Ovary (tissue), 9 donors: ENCODE measurements around the gene KIF26A. TPM values are rescaled to one million over a fixed set of nuclear protein-coding genes. Genes with fewer than 3 reads are reported as not detected.
A peak's percentile ranks its signal among the peaks of the same experiment; 100 is the strongest.
"Not testable (repeated sequence)": the region's sequence is repeated elsewhere in the genome, so short reads cannot be mapped to it uniquely, and the experiment has no call there.

ENCODE experiments used
- DNase-seq, 5 donors: peaks; one replicate each; pipeline ENCODE4 v3.0.0-alpha.2; 2019 to 2020
- H3K27ac ChIP-seq, 2 donors: fragments of 200-600 bp; one replicate each; pipeline versions ENCODE4 v1.5.1 to v1.8.0; 2019 to 2022
- H3K27me3 ChIP-seq: fragments of 200-600 bp; one replicate; pipeline ENCODE4 v1.8.0; 2022
- H3K36me3 ChIP-seq: fragments of 200-600 bp; sonication (generic); one replicate; pipeline ENCODE4 v1.5.1; 2019
- H3K4me1 ChIP-seq: one replicate; pipeline ENCODE4 v1.8.1; 2013; ENCODE audit warnings: mild to moderate bottlenecking, moderate library complexity; ENCODE audit not compliant: insufficient read depth
- H3K4me3 ChIP-seq: fragments of 200-600 bp; sonication (generic); one replicate; pipeline ENCODE4 v1.5.1; 2017
- H3K9me3 ChIP-seq, 2 donors: fragments of 200-600 bp in 1 of 2; sonication (generic) in 1 of 2; one replicate each; pipeline versions ENCODE4 v1.5.1 to v1.8.1; 2013 to 2019; ENCODE audit warnings: mild to moderate bottlenecking in 1 of 2, moderate library complexity in 1 of 2
- EP300 ChIP-seq: sonication (generic); formaldehyde crosslinking; IDR thresholded peaks from one replicate; pipeline ENCODE4 v1.6.1; 2017; ENCODE audit warnings: antibody characterized with exemption
- POLR2A ChIP-seq: fragments of 450-650 bp; IDR thresholded peaks from one replicate; pipeline ENCODE4 v1.6.1; 2017; ENCODE audit warnings: antibody characterized with exemption, mild to moderate bottlenecking, moderate library complexity
- WGBS, 3 donors: extraction: QIAGEN DNeasy Blood & Tissue Kit in 1 of 3; methylation state at CpG; one replicate each; pipeline versions ENCODE4 v1.1.5 to v1.1.7; 2013 to 2017; 5-methylcytosine and 5-hydroxymethylcytosine counted together
- intact Hi-C, 4 donors: fragments of 100-400 bp; cut with DNase I; formaldehyde crosslinking; loops; one replicate each; pipeline versions ENCODE4 v1.11.0 to v1.15.1; 2022 to 2023
- polyA plus RNA-seq, 2 donors: library from polyadenylated mRNA; stranded (reverse); fragments of 200-250 nt in 1 of 2; fragments of 350-450 nt in 1 of 2; fragmentation: Illumina TruSeq in 1 of 2; extraction: RNeasy Lipid Tissue Mini Kit (QIAGEN cat#74804) in 1 of 2; gene quantifications; one replicate each; pipeline ENCODE4 v1.2.3, GENCODE V29; 2013 to 2014
- total RNA-seq, 7 donors: library from RNA; depleted of rRNA in 2 of 7; stranded (reverse); fragments of >200 nt in 2 of 7; fragmentation: NEBNext Ultra II Directional in 3 of 7; extraction: Animal tissue kit (Norgen Biotek cat#: 25700) in 3 of 7; gene quantifications; one replicate each; pipeline versions ENCODE4 v1.1.0 to v1.2.4, GENCODE V29; 2016 to 2023
- TF ChIP-seq, protein P1 (sequence below), 3 donors: fragments of 450-650 bp in 2 of 3; fragments of 200-600 bp in 1 of 3; IDR thresholded peaks; one replicate each; pipeline versions ENCODE4 v1.5.1 to v1.8.0; 2016 to 2022; ENCODE audit warnings: antibody characterized with exemption in 3 of 3, mild to moderate bottlenecking in 1 of 3
- donor health status: DM: no; HTN: no; CAD: no; lungs with moderate emphysema.
- donor health status: DM: no; HTN: no; CAD: no.
- donor health status: Bipolar disorder and iron deficiency.
- donor health status: DM: yes; HTN: yes; CAD: no.
- donor health status: DM: no; HTN: no; CAD: no.
- donor health status: DM: yes; HTN: yes; CAD: no.

KIF26A gene
- total and polyA plus RNA-seq, 9 donors, result 0.32 to 16.8 (median 5.8) TPM

DNA sequence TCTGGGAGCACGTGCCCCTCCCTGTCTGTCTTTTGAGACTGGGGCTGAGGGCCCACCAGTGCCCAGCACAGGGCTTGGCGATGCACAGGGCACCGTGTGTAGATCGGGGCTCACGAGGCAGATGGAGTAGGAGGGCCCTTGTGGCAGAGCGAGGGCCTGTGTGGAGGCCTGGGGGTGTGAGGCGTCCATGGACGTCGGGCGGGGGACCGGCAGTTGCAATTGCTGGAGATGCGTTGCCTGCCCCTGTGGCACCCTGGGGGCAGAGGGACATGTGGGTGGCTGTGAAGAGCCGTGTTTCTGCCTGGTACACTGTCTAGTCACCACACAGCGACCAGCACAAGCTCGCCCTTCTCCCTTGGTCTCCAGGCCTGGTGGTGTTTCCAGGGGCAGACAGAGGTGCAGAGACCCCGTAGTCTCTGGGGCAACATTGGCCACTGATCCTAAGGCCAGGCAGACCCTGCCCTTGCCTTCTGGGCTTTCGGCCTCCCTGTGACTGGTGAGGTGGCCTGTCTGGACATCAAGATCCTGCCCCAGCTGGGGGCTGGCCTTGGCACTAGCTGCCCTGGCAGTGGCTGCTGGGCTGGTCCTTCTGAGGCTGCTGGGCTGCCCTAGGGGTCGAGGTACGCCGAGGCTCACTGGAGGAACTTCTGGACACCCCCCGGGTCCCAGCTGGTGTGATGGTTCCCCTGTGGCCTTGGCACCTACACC, 14.5 kb downstream of the KIF26A start:
- no peaks in the 10 kb centered on the region for H3K9me3 ChIP-seq
- H3K27ac ChIP-seq, result no peak overlapping the region
- intact Hi-C loops, result no loop called here
- no peaks in the 10 kb centered on the region for H3K27me3 ChIP-seq
- H3K36me3 ChIP-seq, result no peaks in the 10 kb centered on the region
- H3K4me1 ChIP-seq, result peaks cover 13% of the 10 kb centered on the region
- WGBS, 3 donors, result 88 to 92% (median 92%) methylated on average over 20 to 21 of the region's 21 CpGs
- TF ChIP-seq, protein P1, sequence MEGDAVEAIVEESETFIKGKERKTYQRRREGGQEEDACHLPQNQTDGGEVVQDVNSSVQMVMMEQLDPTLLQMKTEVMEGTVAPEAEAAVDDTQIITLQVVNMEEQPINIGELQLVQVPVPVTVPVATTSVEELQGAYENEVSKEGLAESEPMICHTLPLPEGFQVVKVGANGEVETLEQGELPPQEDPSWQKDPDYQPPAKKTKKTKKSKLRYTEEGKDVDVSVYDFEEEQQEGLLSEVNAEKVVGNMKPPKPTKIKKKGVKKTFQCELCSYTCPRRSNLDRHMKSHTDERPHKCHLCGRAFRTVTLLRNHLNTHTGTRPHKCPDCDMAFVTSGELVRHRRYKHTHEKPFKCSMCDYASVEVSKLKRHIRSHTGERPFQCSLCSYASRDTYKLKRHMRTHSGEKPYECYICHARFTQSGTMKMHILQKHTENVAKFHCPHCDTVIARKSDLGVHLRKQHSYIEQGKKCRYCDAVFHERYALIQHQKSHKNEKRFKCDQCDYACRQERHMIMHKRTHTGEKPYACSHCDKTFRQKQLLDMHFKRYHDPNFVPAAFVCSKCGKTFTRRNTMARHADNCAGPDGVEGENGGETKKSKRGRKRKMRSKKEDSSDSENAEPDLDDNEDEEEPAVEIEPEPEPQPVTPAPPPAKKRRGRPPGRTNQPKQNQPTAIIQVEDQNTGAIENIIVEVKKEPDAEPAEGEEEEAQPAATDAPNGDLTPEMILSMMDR (IDR thresholded peaks at IDR 0.05), result no peak
- TF ChIP-seq EP300, result no peak
- no peak for DNase-seq
- no peak overlapping the region for H3K4me3 ChIP-seq

DNA sequence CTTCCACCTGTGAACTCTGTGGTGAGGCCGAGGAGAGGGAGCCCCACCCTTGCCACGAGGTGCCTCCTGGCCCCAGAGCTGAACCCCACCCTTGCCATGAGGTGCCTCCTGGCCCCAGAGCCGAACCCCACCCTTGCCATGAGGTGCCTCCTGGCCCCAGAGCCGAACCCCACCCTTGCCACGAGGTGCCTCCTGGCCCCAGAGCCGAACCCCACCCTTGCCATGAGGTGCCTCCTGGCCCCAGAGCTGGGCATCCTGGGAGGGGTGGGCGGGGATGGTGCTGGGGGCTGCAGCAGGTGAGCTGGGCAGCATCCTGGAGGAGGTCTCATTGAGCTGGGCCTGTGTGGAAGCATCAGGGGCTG, 15.0 kb downstream of the KIF26A start:
- H3K27me3 ChIP-seq, H3K9me3 ChIP-seq, DNase-seq, H3K4me3 ChIP-seq, H3K36me3 ChIP-seq, H3K27ac ChIP-seq, intact Hi-C loops: not testable (repeated sequence)
- WGBS, 3 donors, result 50 to 96% (median 61%) methylated on average over 4 to 7 of the region's 7 CpGs
- peaks cover 13% of the 10 kb centered on the region for H3K4me1 ChIP-seq

DNA sequence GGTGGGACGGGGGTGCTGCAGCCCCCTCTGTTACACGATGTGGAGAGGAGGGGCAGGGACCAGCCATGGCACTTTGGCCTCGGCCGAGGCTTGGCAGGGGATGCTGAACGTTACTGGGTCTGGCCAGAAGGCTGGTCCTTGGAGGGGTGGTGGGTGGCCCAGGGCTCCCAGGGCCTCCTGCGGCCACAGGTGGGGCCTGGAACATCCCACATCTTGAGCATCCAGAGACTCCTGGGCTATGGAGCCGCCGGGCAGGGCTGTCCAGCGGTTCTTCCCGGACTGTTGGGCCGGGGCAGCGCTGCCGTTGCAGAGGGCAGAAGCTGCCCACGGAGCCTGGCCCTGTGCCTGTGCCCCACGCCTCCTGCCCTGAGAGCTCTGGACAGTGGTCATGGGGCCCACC, 15.9 kb downstream of the KIF26A start:
- no peaks in the 10 kb centered on the region for H3K27me3 ChIP-seq
- H3K27ac ChIP-seq, result no peak overlapping the region
- peaks cover 18% of the 10 kb centered on the region for H3K4me1 ChIP-seq
- no peaks in the 10 kb centered on the region for H3K9me3 ChIP-seq
- H3K4me3 ChIP-seq, result no peak overlapping the region
- intact Hi-C loops, result no loop called here
- H3K36me3 ChIP-seq, result no peaks in the 10 kb centered on the region
- DNase-seq, result no peak
- 80 to 83% (median 82%) methylated on average over 13 to 15 of the region's 15 CpGs for WGBS, 3 donors
- TF ChIP-seq, protein P1 (IDR thresholded peaks at IDR 0.05), result no peak
- no peak for TF ChIP-seq EP300
- no peak for TF ChIP-seq POLR2A

DNA sequence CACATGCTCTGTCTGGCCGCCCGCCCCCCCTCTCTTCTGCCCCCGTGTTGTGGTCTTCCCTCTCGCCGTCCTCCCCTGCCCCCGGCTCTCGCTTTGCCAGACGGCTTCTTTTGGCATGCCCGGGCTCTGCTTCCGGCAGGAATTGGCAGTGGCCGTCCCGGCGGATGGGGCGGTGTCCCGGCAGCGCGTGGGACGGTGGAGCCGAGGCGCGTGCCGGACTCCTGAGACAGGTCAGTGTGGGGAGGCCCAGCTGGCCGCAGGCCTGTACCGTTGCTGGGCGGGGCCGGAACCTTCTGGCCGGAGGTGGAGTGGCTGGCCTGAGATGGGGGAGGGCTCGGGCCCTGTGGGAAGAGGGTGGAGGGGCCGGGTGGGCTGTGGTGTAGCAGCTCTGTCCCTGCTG, 17.1 kb downstream of the KIF26A start:
- no peak for TF ChIP-seq EP300
- TF ChIP-seq, protein P1 (IDR thresholded peaks at IDR 0.05), result no peak
- no peak for TF ChIP-seq POLR2A
- 8 to 54% (median 23%) methylated on average over 24 to 29 of the region's 29 CpGs for WGBS, 3 donors
- Histone ChIP-seq H3K4me1 (peaks cover 15% of the 10 kb centered on the region), H3K27ac (no peak overlapping the region), H3K9me3 (no peaks in the 10 kb centered on the region), H3K4me3 (no peak overlapping the region), H3K36me3 (no peaks in the 10 kb centered on the region), H3K27me3 (no peaks in the 10 kb centered on the region)
- peak; percentile 50 to 76 (median 64) for DNase-seq
- intact Hi-C loops, result no loop called here

DNA sequence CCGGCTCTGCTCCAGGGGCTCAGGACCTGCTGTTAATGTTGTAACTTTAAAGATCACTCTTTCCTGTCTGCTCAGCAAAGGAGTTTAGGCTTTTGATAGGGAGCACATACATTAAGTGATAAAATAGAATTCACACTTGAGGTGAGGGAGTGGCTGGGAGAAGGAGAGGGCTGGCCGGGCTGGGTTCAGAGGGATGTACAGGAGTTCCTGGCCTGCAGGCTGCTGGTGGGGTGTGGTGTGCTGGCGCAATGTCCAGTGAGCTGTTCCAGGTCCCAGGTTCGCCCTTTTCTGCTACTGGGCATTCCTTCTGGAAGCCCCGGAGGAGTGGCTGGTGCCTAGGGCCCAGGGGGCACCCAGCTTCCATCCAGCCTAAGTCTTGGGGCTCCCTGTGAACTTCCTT, 17.8 kb downstream of the KIF26A start:
- TF ChIP-seq EP300 (no peak), POLR2A (no peak)
- TF ChIP-seq, protein P1 (IDR thresholded peaks at IDR 0.05), result no peak
- no peaks in the 10 kb centered on the region for H3K27me3 ChIP-seq
- WGBS, 3 donors, result 85 to 95% (median 88%) methylated on average over 5 of the region's 5 CpGs
- H3K4me1 ChIP-seq, result peaks cover 15% of the 10 kb centered on the region
- intact Hi-C loops, result no loop called here
- no peaks in the 10 kb centered on the region for H3K9me3 ChIP-seq
- DNase-seq, result no peak
- H3K27ac ChIP-seq, result no peak overlapping the region
- H3K4me3 ChIP-seq, result no peak overlapping the region
- no peaks in the 10 kb centered on the region for H3K36me3 ChIP-seq
